Astrocyte (in vitro differentiated cells and primary cell): ENCODE data around the gene TINAG. TPM values are rescaled to one million over a fixed set of nuclear protein-coding genes. Genes with fewer than 3 reads are reported as not detected.

Experiments
- DNase-seq: peaks from one replicate; pipeline ENCODE4 v3.0.0-alpha.2; 2010; ENCODE audit warnings: low read depth
- FAIRE-seq: peaks from 2 replicates; lab custom pipeline; 2011; peaks lifted over from hg19 to GRCh38; lab: Jason Lieb, UNC
- H2AFZ ChIP-seq: 2 replicates; pipeline ENCODE4 v1.6.0; 2012; ENCODE audit warnings: low read depth, low read length, inconsistent platforms
- H3K27ac ChIP-seq: 2 replicates; pipeline ENCODE4 v1.5.1; 2011; ENCODE audit warnings: low read depth, low read length, inconsistent platforms
- H3K27me3 ChIP-seq: 2 replicates; pipeline ENCODE4 v1.6.0; 2011; ENCODE audit warnings: low read length, inconsistent platforms; ENCODE audit not compliant: insufficient read depth
- H3K36me3 ChIP-seq: 2 replicates; pipeline ENCODE4 v1.5.1; 2011; ENCODE audit warnings: low read length, inconsistent platforms; ENCODE audit not compliant: insufficient read depth
- H3K4me1 ChIP-seq: 2 replicates; pipeline ENCODE4 v1.5.1; 2011; ENCODE audit warnings: low read length, inconsistent platforms; ENCODE audit not compliant: insufficient read depth
- H3K4me2 ChIP-seq: 2 replicates; pipeline ENCODE4 v1.6.0; 2012; ENCODE audit warnings: low read length, inconsistent platforms
- H3K4me3 ChIP-seq: 2 replicates; pipeline ENCODE4 v1.5.1; 2011; ENCODE audit warnings: low read depth, mild to moderate bottlenecking, low read length, inconsistent platforms; ENCODE audit not compliant: insufficient read depth
- H3K79me2 ChIP-seq: 2 replicates; pipeline ENCODE4 v1.6.0; 2012; ENCODE audit warnings: mild to moderate bottlenecking, low read length, inconsistent platforms; ENCODE audit not compliant: insufficient read depth
- H3K9ac ChIP-seq: 2 replicates; pipeline ENCODE4 v1.6.0; 2012; ENCODE audit warnings: mild to moderate bottlenecking, low read length, inconsistent platforms
- H3K9me3 ChIP-seq: 2 replicates; pipeline ENCODE4 v1.5.1; 2012; ENCODE audit warnings: low read depth, mild to moderate bottlenecking, low read length, inconsistent platforms; ENCODE audit not compliant: insufficient read depth
- H4K20me1 ChIP-seq: 2 replicates; pipeline ENCODE4 v1.6.0; 2012; ENCODE audit warnings: low read length, inconsistent platforms; ENCODE audit not compliant: insufficient read depth
- H3K27ac Mint-ChIP-seq: one replicate; pipeline ENCODE4 v1.8.0; 2021; ENCODE audit warnings: mild to moderate bottlenecking, mixed read lengths; ENCODE audit not compliant: unreplicated experiment
- H3K27me3 Mint-ChIP-seq: one replicate; pipeline ENCODE4 v1.8.0; 2021; ENCODE audit warnings: low read depth, mixed read lengths; ENCODE audit not compliant: unreplicated experiment
- H3K36me3 Mint-ChIP-seq: one replicate; pipeline ENCODE4 v1.8.0; 2021; ENCODE audit warnings: low read depth, mixed read lengths; ENCODE audit not compliant: unreplicated experiment
- H3K4me1 Mint-ChIP-seq: one replicate; pipeline ENCODE4 v1.8.0; 2021; ENCODE audit warnings: low read depth, mixed read lengths; ENCODE audit not compliant: unreplicated experiment
- H3K4me3 Mint-ChIP-seq: one replicate; pipeline ENCODE4 v1.8.0; 2021; ENCODE audit warnings: mild to moderate bottlenecking, moderate library complexity, mixed read lengths; ENCODE audit not compliant: unreplicated experiment
- H3K9me3 Mint-ChIP-seq: one replicate; pipeline ENCODE4 v1.8.0; 2021; ENCODE audit warnings: mild to moderate bottlenecking, mixed read lengths; ENCODE audit not compliant: unreplicated experiment
- CTCF ChIP-seq: IDR thresholded peaks from 2 replicates; pipeline ENCODE4 v1.5.1; 2011; ENCODE audit warnings: low read depth, mild to moderate bottlenecking, inconsistent platforms, low read length, moderate library complexity; ENCODE audit not compliant: insufficient read depth
- EZH2 ChIP-seq: IDR thresholded peaks from 2 replicates; pipeline ENCODE4 v1.6.1; 2012; ENCODE audit warnings: mild to moderate bottlenecking, low read length, inconsistent platforms; ENCODE audit not compliant: insufficient read depth
- total RNA-seq: library from RNA; stranded (reverse); gene quantifications from 2 replicates; pipeline ENCODE4 v1.2.1, GENCODE V29; 2021

TINAG gene
- total RNA-seq, 1 donor from 2014 or later, result not detected

DNA sequence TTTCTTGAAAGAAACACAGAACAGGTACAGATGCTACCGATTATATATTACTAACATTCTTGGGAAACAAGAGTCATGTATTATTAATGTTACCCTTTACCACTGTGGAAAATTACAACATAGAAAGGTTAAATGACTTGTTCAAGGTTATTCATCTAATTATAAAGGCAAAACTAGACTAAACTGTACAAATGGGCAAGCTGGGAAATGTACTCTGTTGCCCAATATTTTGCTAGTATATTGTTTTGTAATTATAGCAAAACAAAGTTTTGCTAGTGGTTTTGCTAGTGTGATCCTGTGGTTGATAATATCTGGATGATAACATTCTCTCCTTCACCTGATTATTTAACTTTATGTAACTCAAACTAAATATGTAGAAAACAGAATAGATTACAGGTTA lies 96.5 kb downstream of the TINAG start:
- TF ChIP-seq CTCF (no peak), EZH2 (no peak)
- FAIRE-seq, result no peak

GRCh38 chr6:54411767-54412166 lies 103.5 kb downstream of the TINAG start:
- DNase-seq, result no peak
- H3K4me2 ChIP-seq, result no peak overlapping the region
- H3K4me3 Mint-ChIP-seq, result no peak overlapping the region
- no peaks in the 10 kb centered on the region for H3K4me1 ChIP-seq
- H3K27ac ChIP-seq, result no peak overlapping the region
- H4K20me1 ChIP-seq, result no peaks in the 10 kb centered on the region
- no peaks in the 10 kb centered on the region for H3K36me3 ChIP-seq
- H3K9me3 Mint-ChIP-seq, result no peaks in the 10 kb centered on the region
- no peak overlapping the region for H3K9ac ChIP-seq
- H2AFZ ChIP-seq, result no peak overlapping the region
- H3K27me3 ChIP-seq, result no peaks in the 10 kb centered on the region
- H3K27ac Mint-ChIP-seq, result no peak overlapping the region
- no peak for FAIRE-seq
- no peaks in the 10 kb centered on the region for H3K79me2 ChIP-seq
- no peaks in the 10 kb centered on the region for H3K9me3 ChIP-seq
- H3K27me3 Mint-ChIP-seq, result no peaks in the 10 kb centered on the region
- TF ChIP-seq CTCF, result no peak
- TF ChIP-seq EZH2, result no peak
- H3K36me3 Mint-ChIP-seq, result no peaks in the 10 kb centered on the region
- H3K4me1 Mint-ChIP-seq, result no peaks in the 10 kb centered on the region
- no peak overlapping the region for H3K4me3 ChIP-seq

More for the DNA sequence above, 96.5 kb downstream of the TINAG start:
- Histone ChIP-seq H3K4me3 (no peak overlapping the region), H3K4me2 (no peak overlapping the region), H3K27ac (no peak overlapping the region), H3K79me2 (no peaks in the 10 kb centered on the region), H3K27me3 (no peaks in the 10 kb centered on the region), H3K9ac (no peak overlapping the region), H4K20me1 (no peaks in the 10 kb centered on the region), H3K4me1 (no peaks in the 10 kb centered on the region), H3K9me3 (no peaks in the 10 kb centered on the region), H3K36me3 (no peaks in the 10 kb centered on the region), H2AFZ (no peak overlapping the region)
- Mint-ChIP-seq H3K27ac (no peak overlapping the region), H3K27me3 (no peaks in the 10 kb centered on the region), H3K36me3 (no peaks in the 10 kb centered on the region), H3K9me3 (peaks cover 6% of the 10 kb centered on the region), H3K4me3 (no peak overlapping the region), H3K4me1 (no peaks in the 10 kb centered on the region)
- DNase-seq, result peak; percentile 11

DNA sequence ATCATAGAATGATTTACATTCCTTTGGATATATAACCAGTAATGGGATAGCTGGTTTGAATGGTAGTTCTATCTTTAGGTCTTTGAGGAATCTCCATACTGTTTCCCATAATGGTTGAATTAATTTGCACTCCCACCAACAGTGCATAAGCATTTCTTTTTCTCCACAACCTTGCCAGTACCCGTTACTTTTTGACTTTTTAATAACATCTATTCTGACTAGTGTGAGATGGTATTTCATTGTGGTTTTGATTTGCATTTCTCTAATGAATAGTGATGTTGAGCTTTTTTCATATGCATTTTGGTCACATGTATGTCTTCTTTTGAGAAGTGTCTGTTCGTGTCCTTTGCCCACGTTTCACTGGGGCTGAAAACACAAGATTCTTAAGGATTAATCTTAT lies 107.3 kb downstream of the TINAG start:
- Mint-ChIP-seq H3K27ac (no peak overlapping the region), H3K36me3 (no peaks in the 10 kb centered on the region), H3K9me3 (no peaks in the 10 kb centered on the region), H3K27me3 (no peaks in the 10 kb centered on the region), H3K4me3 (no peak overlapping the region), H3K4me1 (peaks cover 7% of the 10 kb centered on the region)
- H3K9ac ChIP-seq, result no peak overlapping the region
- H3K79me2 ChIP-seq, result no peaks in the 10 kb centered on the region
- DNase-seq (peak; percentile 14), FAIRE-seq (no peak)
- peaks cover 4% of the 10 kb centered on the region for H3K4me1 ChIP-seq
- H3K9me3 ChIP-seq, result no peaks in the 10 kb centered on the region
- no peaks in the 10 kb centered on the region for H3K27me3 ChIP-seq
- H2AFZ ChIP-seq, result no peak overlapping the region
- no peaks in the 10 kb centered on the region for H3K36me3 ChIP-seq
- no peak overlapping the region for H3K27ac ChIP-seq
- H4K20me1 ChIP-seq, result no peaks in the 10 kb centered on the region
- TF ChIP-seq CTCF (no peak), EZH2 (no peak)
- no peak overlapping the region for H3K4me2 ChIP-seq
- no peak overlapping the region for H3K4me3 ChIP-seq
